ENCODE measurements around the gene SH3TC2.

The SH3TC2 gene

DNA sequence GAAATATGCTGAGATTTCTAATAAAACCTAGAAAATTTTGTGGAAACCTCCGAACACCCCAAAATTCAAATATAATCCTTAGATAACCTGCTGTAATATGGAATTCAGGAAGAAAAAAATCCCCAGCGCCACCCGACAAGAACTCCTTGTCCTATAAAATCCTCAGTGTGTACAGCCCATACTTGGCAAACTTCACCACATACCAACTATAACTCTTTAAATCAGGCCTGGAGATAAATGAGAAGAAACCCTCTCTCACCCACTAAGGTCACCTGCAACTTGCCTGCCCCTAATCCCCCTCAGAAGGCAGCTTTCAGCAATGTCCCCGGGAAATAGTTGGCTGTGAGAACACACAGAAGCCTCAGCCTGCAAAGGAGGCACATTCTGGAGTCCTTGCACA is 90.5 kb downstream of the SH3TC2 start:
- no peak for DNase-seq (ENCODE audit: low read depth)

DNA sequence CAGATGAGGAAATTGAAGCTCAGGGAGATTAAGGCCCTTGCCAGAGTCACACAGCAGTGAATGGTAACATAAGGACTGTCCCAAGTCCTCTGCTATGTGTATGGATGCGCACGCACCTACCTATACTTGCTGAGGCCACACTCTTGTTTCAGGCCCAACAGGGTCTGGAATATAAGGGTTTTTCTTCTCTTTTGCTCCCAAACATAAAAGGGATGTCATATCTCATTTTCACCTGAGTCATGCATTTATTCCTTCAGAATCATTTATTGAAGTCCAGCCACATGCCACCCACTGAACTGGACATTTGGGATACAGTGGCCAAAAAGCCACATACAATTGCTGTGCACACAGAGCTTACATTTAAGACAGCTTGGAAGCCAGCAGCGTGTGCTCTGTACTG is 92.0 kb downstream of the SH3TC2 start:
- DNase-seq (ENCODE audit: low read depth) = no peak

DNA sequence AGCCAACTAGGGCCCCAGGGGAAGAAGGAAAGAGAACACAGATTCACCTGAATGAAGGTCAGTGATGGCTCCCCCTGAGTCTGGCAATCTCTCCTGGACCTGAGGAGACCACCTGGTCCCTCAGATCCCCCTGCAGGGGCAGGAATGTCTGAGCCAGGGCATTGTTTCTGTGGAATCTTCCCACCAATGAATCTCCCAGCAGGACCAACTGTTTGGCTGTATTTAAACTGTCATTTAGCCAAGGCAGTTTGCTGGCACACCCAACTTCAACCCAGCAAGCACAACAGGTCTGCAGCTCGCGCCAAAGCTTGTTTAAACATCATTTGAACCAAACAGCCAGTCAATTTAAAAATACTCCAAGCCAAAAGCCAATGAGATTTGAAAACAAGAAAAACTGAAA is 92.6 kb downstream of the SH3TC2 start:
- DNase-seq (ENCODE audit: low read depth) = no peak

DNA sequence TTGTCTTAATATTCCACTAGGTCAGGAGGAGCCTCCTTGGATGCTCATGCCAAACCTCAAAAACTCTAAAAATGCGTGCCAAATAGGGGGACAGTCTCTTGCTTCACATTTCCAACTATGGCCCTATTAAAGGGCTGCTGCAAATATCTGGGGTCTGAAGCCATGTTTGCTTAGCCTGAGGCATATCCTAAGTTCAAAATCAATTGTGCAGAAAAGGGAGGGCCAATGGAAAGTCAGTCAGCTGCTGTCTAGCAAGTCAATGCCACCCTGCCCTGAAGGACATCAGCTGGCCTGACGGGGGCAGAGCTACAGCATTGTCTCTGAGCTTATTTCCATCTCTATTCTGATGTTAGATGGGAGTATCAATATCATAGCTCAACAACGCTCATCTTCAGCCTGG is 93.6 kb downstream of the SH3TC2 start:
- peak; percentile 57 for DNase-seq (ENCODE audit: low read depth)

DNA sequence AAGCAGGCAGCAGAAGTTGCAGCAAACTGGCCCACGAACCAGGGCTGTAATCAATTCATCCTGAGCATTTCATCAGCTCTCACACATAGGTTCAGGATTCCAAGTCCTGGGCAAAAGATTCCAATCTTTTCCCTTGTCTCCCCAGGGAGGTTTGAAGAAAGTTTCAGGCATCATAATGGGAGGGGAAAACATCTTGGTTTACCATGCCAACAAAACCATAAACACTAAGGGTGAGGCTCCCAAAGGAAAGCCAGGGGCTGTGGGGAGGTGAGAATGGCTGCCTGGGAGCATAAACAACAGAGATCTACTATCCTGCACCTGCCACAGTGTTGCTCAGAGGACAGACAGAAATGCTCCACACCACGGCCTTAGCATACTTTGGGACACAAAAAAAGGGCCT is 94.6 kb downstream of the SH3TC2 start:
- DNase-seq (ENCODE audit: low read depth) = no peak

DNA sequence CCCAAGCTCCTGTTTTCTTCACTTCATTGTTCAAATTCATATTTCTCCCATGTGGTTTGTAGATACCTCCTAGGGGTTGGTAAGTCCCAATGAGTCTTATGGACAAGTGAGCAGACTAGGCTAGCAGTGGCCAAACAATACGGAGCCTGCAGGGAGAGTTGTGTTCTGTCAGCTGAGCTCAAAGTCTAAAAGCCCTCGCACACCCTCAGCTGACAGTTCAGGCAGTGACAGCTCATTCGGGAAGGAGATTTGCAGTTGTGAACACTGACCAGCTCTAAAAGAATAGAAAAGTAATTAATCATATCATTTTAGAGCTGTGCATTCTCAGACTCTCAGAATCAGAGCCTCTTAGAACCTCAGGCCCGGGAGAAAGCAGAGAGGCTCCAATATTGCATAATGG is 95.1 kb downstream of the SH3TC2 start:
- no peak for DNase-seq (ENCODE audit: low read depth)

DNA sequence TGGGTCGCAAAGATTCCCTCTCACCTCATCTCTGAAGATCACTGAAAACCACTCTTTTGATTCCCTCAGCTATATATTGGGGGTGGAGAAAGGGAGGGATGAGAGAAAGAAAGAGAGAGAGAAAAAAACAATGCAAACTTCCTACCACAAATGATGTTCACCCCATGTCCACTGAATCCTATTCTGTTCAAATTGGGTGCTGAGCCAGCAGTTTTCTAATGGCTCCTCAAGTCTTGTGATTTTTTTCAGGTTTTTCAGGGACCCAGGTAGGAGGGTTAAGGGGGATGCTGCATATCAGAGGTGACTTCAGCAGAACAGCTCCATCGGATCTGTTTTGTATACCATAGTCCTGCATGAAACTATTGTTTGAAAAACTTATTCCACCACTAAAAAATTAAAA is 95.9 kb downstream of the SH3TC2 start:
- no peak for DNase-seq (ENCODE audit: low read depth)

DNA sequence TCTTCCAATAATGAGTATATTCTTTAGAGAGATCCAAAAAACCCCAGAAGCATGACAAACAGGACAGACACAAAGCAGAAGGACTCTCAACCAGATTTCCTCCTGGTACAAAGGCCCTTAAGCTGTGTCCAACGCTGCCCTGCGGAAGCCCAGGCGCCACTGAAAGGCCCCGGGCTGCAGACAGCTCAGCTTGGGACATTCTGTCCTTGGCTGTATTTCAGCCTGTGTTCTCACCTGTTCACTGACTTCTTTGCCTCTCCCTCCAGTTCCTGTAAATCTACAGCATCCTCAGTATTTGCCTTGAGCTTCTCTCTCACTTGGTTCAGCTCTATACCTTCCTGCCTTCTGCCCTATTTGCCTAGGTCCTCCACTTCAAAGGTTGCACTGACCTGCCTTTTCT is 96.5 kb downstream of the SH3TC2 start:
- no peak for DNase-seq (ENCODE audit: low read depth)

DNA sequence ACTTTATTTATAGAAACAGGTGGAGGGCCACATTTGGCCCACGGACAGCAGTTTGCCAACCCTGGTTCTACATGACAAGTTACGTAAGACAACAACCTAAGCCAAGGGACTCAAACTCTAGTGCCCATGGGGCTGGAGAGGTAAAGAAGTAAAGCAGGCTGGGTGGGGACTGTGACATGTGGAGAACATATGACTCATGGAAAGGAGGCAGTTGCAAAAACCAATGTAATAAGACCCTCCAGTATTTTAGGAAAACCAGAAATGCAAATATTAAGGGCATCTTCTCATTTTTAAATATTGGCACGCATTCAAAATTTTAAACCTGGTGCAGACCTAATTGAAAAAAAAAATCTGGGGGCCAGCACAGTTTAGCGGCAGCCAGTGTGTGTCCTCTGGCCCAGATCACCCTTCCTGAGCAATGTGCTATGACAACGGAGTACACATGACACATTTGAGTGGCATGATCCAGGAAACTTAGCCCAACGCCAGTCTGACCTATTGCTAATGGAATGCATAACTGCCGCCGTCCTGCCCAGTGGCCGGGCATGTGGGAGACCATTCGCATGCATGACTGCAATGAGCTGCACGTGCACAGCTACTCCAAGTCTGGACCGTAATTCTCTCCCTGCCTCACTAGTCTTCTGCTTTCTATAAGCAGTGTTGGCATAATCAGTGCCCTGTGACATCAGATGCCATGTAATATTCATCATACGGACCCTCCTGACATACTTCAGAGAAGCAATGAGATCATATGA is 97.2 kb downstream of the SH3TC2 start:
- peak; percentile 99 for DNase-seq (ENCODE audit: low read depth)

DNA sequence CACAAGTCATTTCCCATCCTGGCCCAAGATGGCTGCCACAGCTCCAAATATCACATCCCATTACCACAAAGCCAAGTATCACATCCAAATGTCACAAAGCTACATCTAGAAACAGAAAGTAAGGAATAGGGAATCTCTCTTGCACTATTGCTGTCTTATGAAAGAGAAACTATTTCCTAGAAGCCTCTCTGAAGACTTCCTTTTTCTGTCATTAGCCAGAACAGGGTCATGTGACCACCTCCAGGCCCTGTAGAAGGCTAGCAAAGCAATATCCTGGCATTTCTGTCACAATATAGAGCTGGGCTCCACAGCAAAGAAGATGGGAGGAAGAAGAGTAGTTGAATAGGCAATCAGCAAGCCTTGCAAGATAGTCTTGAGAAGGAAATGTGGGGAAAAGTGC is 99.2 kb downstream of the SH3TC2 start:
- DNase-seq (ENCODE audit: low read depth) = no peak

DNA sequence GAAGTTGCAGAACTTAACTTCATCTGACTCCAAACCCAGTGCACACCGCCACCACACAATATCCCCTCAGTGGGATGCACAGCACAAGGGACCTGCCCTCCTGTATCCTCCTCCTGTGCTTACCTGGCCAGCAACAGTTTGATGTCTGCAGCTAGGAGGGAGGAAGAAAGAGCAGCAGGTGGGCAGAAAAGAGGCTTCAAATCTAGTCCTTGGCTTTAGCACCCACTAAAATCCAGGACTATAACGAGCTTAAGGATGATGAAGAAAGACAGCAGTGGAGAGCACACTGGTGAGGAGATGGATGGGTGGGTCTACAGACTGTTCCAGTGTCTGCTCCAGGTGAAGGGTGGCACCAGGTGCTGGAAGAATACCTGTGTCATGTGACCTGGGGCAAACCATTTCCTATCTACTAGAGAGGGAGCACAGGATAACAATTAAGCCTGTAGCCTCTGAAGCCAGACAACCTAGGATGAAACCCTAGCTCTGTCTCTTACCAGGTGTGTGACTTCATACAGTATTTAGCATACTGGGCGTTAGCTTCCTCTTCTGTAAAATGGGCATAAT is 100.0 kb downstream of the SH3TC2 start:
- DNase-seq (ENCODE audit: low read depth) = no peak

DNA sequence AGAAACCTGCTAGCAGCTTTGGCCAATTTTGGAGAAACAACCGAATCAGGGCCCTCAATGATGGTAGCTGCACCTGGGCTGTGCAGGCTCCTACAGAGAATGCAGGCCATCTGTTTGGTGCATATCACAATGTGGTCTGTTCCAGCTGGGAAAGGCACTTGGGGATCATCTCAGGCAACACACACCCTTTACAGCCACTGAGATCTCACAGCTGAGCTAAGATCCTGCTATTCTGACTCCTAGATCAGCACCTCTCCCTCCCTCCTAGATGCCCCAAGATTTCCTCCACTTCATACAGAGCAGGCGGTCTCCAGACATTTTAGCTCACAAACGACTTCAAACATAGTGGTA is 100.7 kb downstream of the SH3TC2 start:
- no peak for DNase-seq (ENCODE audit: low read depth)

DNA sequence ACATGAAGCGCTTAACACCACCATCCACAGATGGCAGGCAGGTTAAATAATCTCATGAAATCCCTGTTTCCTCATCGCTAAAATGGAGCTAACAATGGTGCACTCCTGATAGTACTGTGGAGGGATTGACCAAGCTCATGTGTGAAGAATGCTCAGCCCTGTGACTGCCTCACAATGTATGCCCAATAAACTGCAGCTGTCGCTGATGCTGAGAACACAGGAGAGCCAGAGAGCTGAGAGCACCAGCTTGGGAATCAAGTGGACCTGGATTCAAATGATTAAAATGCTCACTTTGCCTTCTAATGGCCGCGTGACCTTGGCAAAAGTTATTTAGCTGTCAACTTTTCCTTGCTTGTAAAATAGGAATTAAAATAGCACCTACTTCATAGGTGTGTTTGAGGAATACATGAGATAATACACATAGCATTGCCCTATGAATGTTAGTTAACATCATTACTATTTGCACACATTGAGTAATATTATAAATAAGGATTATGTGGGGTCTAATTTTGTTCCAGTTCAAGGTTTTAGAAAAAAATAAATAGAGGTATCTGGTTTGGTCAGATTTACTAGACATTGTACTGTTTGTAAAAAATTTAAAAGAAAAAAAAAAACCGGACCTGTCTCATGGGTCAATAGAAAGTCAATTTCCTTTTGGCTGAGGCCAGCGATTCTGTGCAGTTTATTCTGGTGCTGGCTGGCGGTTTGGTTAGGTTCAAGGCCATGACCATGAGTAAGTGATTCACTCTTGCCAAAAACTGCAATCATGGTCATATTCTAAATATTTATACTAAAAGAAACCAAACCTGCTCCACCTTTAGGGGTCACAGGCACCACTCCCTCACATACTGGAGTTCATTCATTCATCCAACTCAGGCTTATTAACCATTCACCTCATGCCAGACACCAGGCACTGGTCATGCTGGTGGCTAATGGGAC is 101.3 kb downstream of the SH3TC2 start:
- no peak for DNase-seq (ENCODE audit: low read depth)

DNA sequence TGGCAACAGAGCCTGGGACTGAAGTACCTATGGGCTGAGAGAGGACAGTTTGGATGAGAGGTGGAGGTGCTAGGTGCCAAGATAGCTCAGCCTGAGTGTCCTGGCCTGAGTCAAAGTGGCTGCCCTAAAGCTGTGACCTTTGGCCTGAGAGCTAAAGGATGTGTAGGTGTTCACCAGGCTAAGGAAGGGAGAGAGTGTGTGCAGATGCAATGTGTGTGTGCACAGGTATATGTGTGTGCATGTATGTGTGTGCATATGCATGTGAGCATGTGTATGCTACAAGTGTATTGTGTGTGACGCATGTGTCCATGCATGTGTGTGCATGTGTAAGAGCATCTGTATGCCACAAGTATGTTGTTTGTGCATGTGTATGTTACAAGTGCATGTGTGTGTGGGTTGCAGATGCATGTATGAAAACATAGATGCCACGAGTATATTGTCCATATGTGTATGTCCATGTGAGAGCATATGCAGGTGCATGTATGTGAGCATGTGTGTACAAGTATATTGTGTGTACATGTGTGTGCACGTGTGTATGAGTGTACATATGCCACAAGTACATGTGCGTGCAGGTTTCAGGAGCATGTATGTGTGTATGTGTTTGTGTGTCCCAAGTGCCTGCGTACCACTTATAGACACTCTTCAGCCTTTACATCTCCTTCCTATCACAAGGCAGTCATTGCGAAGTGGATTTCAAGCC is 102.6 kb downstream of the SH3TC2 start:
- no peak for DNase-seq (ENCODE audit: low read depth)

DNA sequence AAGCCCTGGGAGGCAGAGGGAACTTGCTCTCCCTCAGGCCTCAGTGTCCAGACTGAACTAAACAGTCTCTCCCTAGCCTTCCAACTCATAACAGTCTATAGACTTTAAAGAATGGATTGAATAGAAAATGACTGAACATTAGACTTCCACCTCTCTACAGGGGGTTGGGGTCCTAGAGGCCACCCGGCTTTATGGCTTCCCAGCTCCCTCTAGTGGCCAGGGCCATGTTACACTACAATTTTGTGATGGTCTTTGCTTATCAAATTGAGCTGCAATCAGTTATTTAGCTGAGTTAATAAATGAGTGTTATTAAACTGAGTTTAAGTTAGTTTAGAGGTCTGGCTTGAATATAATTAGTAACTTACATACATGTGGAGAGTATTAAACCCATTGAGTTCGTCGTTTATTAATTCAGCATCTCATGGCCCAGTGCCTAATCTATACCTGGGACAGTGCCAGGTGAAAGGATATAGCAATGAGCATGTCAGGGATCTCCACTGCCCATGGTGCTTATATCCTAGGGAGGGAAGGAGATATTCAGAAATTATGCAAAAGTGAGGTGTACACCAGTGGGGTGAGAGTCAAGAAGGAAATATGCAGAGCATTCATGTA is 105.2 kb downstream of the SH3TC2 start:
- peak; percentile 50 for DNase-seq (ENCODE audit: low read depth)

DNA sequence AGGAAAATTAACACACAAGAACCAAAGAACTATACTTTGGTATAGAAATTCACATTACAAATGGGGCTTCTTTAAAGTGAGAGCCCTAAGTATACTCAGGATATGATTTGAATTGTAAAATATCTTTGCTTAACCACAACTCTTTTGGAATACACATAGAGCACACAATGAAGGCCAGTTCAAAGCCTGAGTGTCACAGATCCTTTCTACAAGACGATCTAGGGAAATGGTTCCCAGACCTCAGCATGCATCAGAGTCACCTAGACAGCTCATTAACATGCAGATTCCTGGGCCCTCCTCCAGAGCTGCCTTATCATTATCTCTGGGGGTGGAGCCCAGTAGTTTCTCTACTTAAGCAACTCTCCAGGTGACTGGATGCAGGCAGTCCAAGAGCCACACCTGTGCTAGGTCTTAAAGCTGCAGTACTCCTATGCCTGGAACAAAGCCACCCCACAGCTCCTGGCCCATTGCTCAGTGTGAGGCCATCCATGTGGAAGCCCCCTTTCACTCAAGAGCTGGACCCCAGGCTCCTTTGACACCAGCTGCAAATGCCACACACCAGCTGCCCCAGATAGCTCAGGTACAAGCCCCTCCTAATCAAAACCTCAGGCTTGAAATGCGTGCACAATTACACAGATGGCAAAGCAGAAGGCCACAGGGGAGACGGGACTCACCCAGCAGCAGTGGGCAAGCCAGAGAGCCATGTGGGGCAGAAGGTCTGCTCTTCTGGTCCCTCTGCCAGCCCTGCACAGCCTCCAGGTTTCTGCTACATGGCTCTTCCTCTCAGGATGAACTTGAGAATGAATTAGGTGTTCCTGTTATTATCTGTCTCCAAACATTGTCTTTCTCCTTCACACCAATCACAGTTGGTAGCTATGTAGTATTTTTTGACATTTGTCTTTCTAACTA is 106.1 kb downstream of the SH3TC2 start:
- DNase-seq (ENCODE audit: low read depth) = no peak
